ENCODE results near the gene SLC49A4. TPM values are rescaled to one million over a fixed set of nuclear protein-coding genes. Genes with fewer than 3 reads are reported as not detected.
A peak's percentile ranks its signal among the peaks of the same experiment; 100 is the strongest.

SLC49A4 gene
- total and polyA plus RNA-seq, 2 of the 8 experiments (the other 6 are each of a cell fraction or from before 2014, with no cell fraction given) = 9.5 to 10.2 TPM

GRCh38 chr3:122921791-122922651, 127.2 kb downstream of the SLC49A4 start (continued):
- TF ChIP-seq CHD7 (IDR thresholded peaks at IDR 0.05; ENCODE audit: insufficient replicate concordance, low read length) (no peak), SIX5 (IDR thresholded peaks at IDR 0.05; ENCODE audit: low read depth, low read length) (no peak), POLR2AphosphoS5 (IDR thresholded peaks at IDR 0.05; ENCODE audit: low read depth, low read length) (no peak), MAX (IDR thresholded peaks at IDR 0.05) (peak; percentile 72), BCL11A (IDR thresholded peaks at IDR 0.05; ENCODE audit: low read depth in 2 of 2, low read length in 2 of 2) (no peak), BACH1 (IDR thresholded peaks at IDR 0.05; ENCODE audit: low read length) (peak; percentile 30; the same call in 1 of the 2 replicates), SRF (IDR thresholded peaks at IDR 0.05; ENCODE audit: low read depth, low read length) (no peak), KDM5A (IDR thresholded peaks at IDR 0.05; ENCODE audit: low read length) (no peak), SIN3A (conservative IDR thresholded peaks at IDR 0.05 in 1 of 2, IDR thresholded peaks at IDR 0.05 in 1 of 2; ENCODE audit: low read depth in 1 of 2, low read length in 2 of 2) (no peak), NRF1 (IDR thresholded peaks at IDR 0.05; ENCODE audit: low read depth, low read length) (no peak)

All from H1 (cell line).